Measurements from ENCODE around the gene ARHGEF1. TPM values are rescaled to one million over a fixed set of nuclear protein-coding genes. Genes with fewer than 3 reads are reported as not detected.

ARHGEF1 gene
- total and polyA plus RNA-seq, 12 donors: 20.2 to 143 (median 30.2) TPM

GRCh38 chr19:41902594-41902993, 19.6 kb downstream of the ARHGEF1 start:
- Histone ChIP-seq H3K4me3 (no peak overlapping the region), H3K4me1 (no peaks in the 10 kb centered on the region), H3K36me3 (peaks cover 0 to 100% (median 71%) of the 10 kb centered on the region in 9 donors), H3K27ac (no peak overlapping the region), H3K27me3 (no peaks in the 10 kb centered on the region), H3K9me3 (no peaks in the 10 kb centered on the region)
- 96% methylated on average over 17 of the region's 17 CpGs for WGBS, 2 donors
- no peak for TF ChIP-seq CTCF (IDR thresholded peaks at IDR 0.05)
- DNase-seq: no peak
- no peak for ATAC-seq
- intact Hi-C loops (cut with DNase I): no loop called here

- intact Hi-C loops (cut with DNase I): no loop called here
- no peak for DNase-seq
- 92 to 93% methylated on average over 19 of the region's 19 CpGs for WGBS, 2 donors
- no peak for ATAC-seq
- no peaks in the 10 kb centered on the region for H3K27me3 ChIP-seq
- no peaks in the 10 kb centered on the region for H3K4me1 ChIP-seq
- H3K4me3 ChIP-seq: no peak overlapping the region
- H3K9me3 ChIP-seq: no peaks in the 10 kb centered on the region
- TF ChIP-seq CTCF (IDR thresholded peaks at IDR 0.05): no peak
- peaks cover 0 to 100% (median 63%) of the 10 kb centered on the region in 9 donors for H3K36me3 ChIP-seq
- H3K27ac ChIP-seq: no peak overlapping the region
Observed at GRCh38 chr19:41903193-41903953, 20.4 kb downstream of the ARHGEF1 start.

GRCh38 chr19:41904118-41904870, 21.3 kb downstream of the ARHGEF1 start:
- WGBS, 2 donors: 94% methylated on average over 30 of the region's 30 CpGs

More at GRCh38 chr19:41904118-41904870, 21.3 kb downstream of the ARHGEF1 start:
- no peak for ATAC-seq
- Histone ChIP-seq H3K27ac (no peak overlapping the region), H3K27me3 (peaks cover 0 to 4% (median 0%) of the 10 kb centered on the region in 7 donors), H3K9me3 (no peaks in the 10 kb centered on the region), H3K4me3 (no peak overlapping the region), H3K36me3 (peaks cover 0 to 91% (median 61%) of the 10 kb centered on the region in 9 donors), H3K4me1 (no peaks in the 10 kb centered on the region)
- intact Hi-C loops (cut with DNase I): no loop called here
- TF ChIP-seq CTCF (IDR thresholded peaks at IDR 0.05): no peak
- DNase-seq: no peak
